ENCODE measurements around the gene POGZ. TPM values are rescaled to one million over a fixed set of nuclear protein-coding genes. Genes with fewer than 3 reads are reported as not detected.

Gene POGZ
- total and polyA plus RNA-seq, 7 experiments from 2014 or later, result 7.4 to 143 (median 111) TPM

DNA sequence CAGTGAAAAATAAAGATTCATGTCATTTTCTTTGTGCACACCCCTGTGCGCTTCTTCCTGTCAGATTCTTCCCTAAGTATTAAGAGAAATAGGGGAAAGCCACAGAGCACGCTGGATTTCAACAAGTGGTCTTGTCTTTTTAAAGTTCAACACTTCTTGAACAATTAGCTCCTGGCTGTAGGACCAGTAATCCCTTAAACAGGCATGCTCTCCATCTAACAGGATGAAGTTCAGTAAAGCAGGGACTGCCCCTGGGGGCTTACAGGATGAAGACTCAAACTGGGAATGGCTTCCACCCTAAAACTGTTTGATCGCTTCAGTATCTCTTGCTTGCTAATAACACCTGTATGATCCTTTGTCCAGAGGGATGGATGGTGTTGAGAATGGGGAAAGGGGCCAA is 55.7 kb downstream of the POGZ start:
- no peak overlapping the region for H3K27ac ChIP-seq (ENCODE audit: low read depth, low read length)
- ATAC-seq, result no peak
- Mint-ChIP-seq H3K4me3 (no peak overlapping the region), H3K4me1 (peaks cover 9 to 34% (median 27%) of the 10 kb centered on the region in 7 donors), H3K27me3 (no peaks in the 10 kb centered on the region), H3K36me3 (peaks cover 13 to 50% (median 32%) of the 10 kb centered on the region in 5 donors), H3K9me3 (no peaks in the 10 kb centered on the region), H3K27ac (peak overlapping the region in 6 of 9 donors; percentile 0 to 48 (median 7))
- H3K4me1 ChIP-seq (ENCODE audit: control insufficient read depth in 2 of 2, insufficient read depth in 2 of 2, low read length in 2 of 2), result peaks cover 13 to 14% of the 10 kb centered on the region in 2 donors
- H3K36me3 ChIP-seq (ENCODE audit: control insufficient read depth in 2 of 3, insufficient read depth in 3 of 3, low read length in 3 of 3), result peaks cover 23 to 82% (median 23%) of the 10 kb centered on the region in 3 experiments
- intact Hi-C loops (cut with micrococcal nuclease), result loop anchor here in 1 of 2 donors (5.0 kb wide), 1 partner anchor 101 kb away; no protein-coding TSS in a partner anchor
- no peaks in the 10 kb centered on the region for H3K27me3 ChIP-seq (ENCODE audit: control insufficient read depth in 2 of 2, insufficient read depth in 2 of 2, low read length in 2 of 2)
- H3K9me3 ChIP-seq (ENCODE audit: control insufficient read depth in 2 of 3, low read length in 3 of 3), result no peaks in the 10 kb centered on the region
- H3K4me3 ChIP-seq (ENCODE audit: low read length), result no peak overlapping the region
- POLR2A ChIA-PET, result interaction anchor here (1.2 to 5.9 kb wide), 3 partner anchors 10 to 120 kb away, joined by 3 to 36 read pairs (median 5); partner anchors contain the start of gene PI4KB
- CTCF ChIA-PET, result no interaction called here
- DNase-seq, result no peak

DNA sequence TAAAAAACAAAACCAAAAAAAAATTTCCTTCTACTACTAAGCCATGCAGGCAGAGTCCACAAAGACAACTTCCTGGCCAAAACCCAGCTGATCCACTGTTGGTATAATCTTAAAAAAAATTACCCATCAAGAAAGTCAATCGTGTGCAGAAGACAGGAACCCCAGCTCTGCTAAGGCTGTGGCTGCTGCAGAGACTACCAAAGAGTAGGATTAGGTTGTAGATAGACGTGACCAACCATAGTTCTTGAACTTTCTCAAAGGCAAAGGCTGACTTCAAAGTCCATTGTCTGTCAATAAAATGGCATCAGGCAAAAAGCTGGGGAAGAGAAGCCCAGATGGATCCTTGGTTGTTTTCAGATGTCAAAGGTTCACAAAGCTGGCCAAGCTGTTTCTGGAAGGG is 56.5 kb downstream of the POGZ start:
- intact Hi-C loops (cut with micrococcal nuclease), result loop anchor here in 1 of 2 donors (5.0 kb wide), 1 partner anchor 100 kb away; no protein-coding TSS in a partner anchor
- POLR2A ChIA-PET, result interaction anchor here (1.2 to 5.9 kb wide), 3 partner anchors 10 to 119 kb away, joined by 3 to 36 read pairs (median 5); partner anchors contain the start of gene PI4KB
- H3K4me3 ChIP-seq (ENCODE audit: low read length), result no peak overlapping the region
- H3K36me3 Mint-ChIP-seq, result peaks cover 13 to 47% (median 32%) of the 10 kb centered on the region in 5 donors
- H3K27me3 ChIP-seq (ENCODE audit: control insufficient read depth in 2 of 2, insufficient read depth in 2 of 2, low read length in 2 of 2), result no peaks in the 10 kb centered on the region
- DNase-seq (no peak), ATAC-seq (no peak)
- H3K27me3 Mint-ChIP-seq, result no peaks in the 10 kb centered on the region
- no peaks in the 10 kb centered on the region for H3K9me3 Mint-ChIP-seq
- CTCF ChIA-PET, result no interaction called here
- H3K27ac Mint-ChIP-seq, result peak overlapping the region in 4 of 9 donors; percentile 47 to 99 (median 74)
- no peak overlapping the region for H3K27ac ChIP-seq (ENCODE audit: low read depth, low read length)
- peaks cover 18 to 75% (median 23%) of the 10 kb centered on the region in 3 experiments for H3K36me3 ChIP-seq (ENCODE audit: control insufficient read depth in 2 of 3, insufficient read depth in 3 of 3, low read length in 3 of 3)
- H3K4me1 ChIP-seq (ENCODE audit: control insufficient read depth in 2 of 2, insufficient read depth in 2 of 2, low read length in 2 of 2), result peaks cover 13 to 14% of the 10 kb centered on the region in 2 donors
- no peaks in the 10 kb centered on the region for H3K9me3 ChIP-seq (ENCODE audit: control insufficient read depth in 2 of 3, low read length in 3 of 3)
- H3K4me3 Mint-ChIP-seq, result peak overlapping the region in 1 of 10 donors; percentile 17
- peaks cover 9 to 34% (median 28%) of the 10 kb centered on the region in 7 donors for H3K4me1 Mint-ChIP-seq

GRCh38 chr1:151401860-151402259 is 57.4 kb downstream of the POGZ start:
- Histone ChIP-seq H3K27me3 (ENCODE audit: control insufficient read depth in 2 of 2, insufficient read depth in 2 of 2, low read length in 2 of 2) (no peaks in the 10 kb centered on the region), H3K4me1 (ENCODE audit: control insufficient read depth in 2 of 2, insufficient read depth in 2 of 2, low read length in 2 of 2) (peaks cover 13 to 14% of the 10 kb centered on the region in 2 donors), H3K27ac (ENCODE audit: low read depth, low read length) (peak overlapping the region; percentile 98), H3K9me3 (ENCODE audit: control insufficient read depth in 2 of 3, low read length in 3 of 3) (no peaks in the 10 kb centered on the region), H3K36me3 (ENCODE audit: control insufficient read depth in 2 of 3, insufficient read depth in 3 of 3, low read length in 3 of 3) (peaks cover 14 to 66% (median 23%) of the 10 kb centered on the region in 3 experiments), H3K4me3 (ENCODE audit: low read length) (no peak overlapping the region)
- H3K4me1 Mint-ChIP-seq, result peaks cover 9 to 34% (median 28%) of the 10 kb centered on the region in 7 donors
- H3K9me3 Mint-ChIP-seq, result no peaks in the 10 kb centered on the region
- ChIA-PET POLR2A (interaction anchor here (5.9 kb wide), 1 partner anchor 11 kb away, joined by 36 read pairs; no protein-coding TSS in a partner anchor), CTCF (no interaction called here)
- intact Hi-C loops (cut with micrococcal nuclease), result loop anchor here in 1 of 2 donors (5.0 kb wide), 1 partner anchor 100 kb away; no protein-coding TSS in a partner anchor
- H3K27me3 Mint-ChIP-seq, result peaks cover 0 to under 1% (median 0%) of the 10 kb centered on the region in 5 donors
- peaks cover 13 to 40% (median 25%) of the 10 kb centered on the region in 5 donors for H3K36me3 Mint-ChIP-seq
- peak overlapping the region in 7 of 9 donors; percentile 1 to 99 (median 96) for H3K27ac Mint-ChIP-seq
- DNase-seq (no peak), ATAC-seq (no peak)
- H3K4me3 Mint-ChIP-seq, result peak overlapping the region in 8 of 10 donors; percentile 8 to 97 (median 56)

DNA sequence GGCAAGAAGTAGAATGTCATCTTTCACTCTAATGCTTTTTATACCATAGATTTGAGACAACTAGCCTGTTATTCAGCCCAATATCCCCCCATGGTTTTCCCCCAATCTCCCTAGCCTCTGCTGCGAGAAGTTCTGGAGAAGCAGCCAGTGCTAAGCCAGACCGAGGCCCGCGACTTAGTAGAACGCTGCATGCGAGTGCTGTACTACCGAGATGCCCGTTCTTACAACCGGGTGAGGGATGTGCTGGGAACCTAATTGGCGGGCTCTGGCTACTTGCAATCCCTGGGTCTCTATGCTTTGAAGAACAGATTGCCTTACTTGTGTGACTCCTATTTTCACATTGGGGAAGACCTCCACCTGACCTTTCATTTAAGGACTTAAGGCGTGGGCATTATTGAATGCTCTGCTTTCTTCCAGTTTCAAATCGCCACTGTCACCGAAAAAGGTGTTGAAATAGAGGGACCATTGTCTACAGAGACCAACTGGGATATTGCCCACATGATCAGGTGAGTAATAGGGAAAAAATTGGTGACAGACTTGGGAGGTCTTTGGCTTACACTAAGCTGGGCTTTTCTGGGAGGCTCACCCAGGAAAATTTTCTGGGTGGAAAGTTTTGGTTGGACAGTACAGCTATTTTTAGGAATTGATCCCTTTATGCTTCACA is 58.0 kb downstream of the POGZ start:
- Histone ChIP-seq H3K4me1 (ENCODE audit: control insufficient read depth in 2 of 2, insufficient read depth in 2 of 2, low read length in 2 of 2) (peaks cover 13 to 14% of the 10 kb centered on the region in 2 donors), H3K36me3 (ENCODE audit: control insufficient read depth in 2 of 3, insufficient read depth in 3 of 3, low read length in 3 of 3) (peaks cover 13 to 60% (median 23%) of the 10 kb centered on the region in 3 experiments), H3K27me3 (ENCODE audit: control insufficient read depth in 2 of 2, insufficient read depth in 2 of 2, low read length in 2 of 2) (no peaks in the 10 kb centered on the region), H3K9me3 (ENCODE audit: control insufficient read depth in 2 of 3, low read length in 3 of 3) (no peaks in the 10 kb centered on the region), H3K27ac (ENCODE audit: low read depth, low read length) (peak overlapping the region; percentile 98), H3K4me3 (ENCODE audit: low read length) (no peak overlapping the region)
- intact Hi-C loops (cut with micrococcal nuclease), result loop anchor here in 1 of 2 donors (5.0 kb wide), 1 partner anchor 99 kb away; no protein-coding TSS in a partner anchor
- H3K4me3 Mint-ChIP-seq, result peak overlapping the region; percentile 84 to 99 (median 94)
- peaks cover 11 to 34% (median 28%) of the 10 kb centered on the region in 7 donors for H3K4me1 Mint-ChIP-seq
- ChIA-PET POLR2A (interaction anchor here (5.9 kb wide), 1 partner anchor 12 kb away, joined by 36 read pairs; no protein-coding TSS in a partner anchor), CTCF (no interaction called here)
- DNase-seq (no peak), ATAC-seq (no peak)
- peaks cover 0 to 3% (median 0%) of the 10 kb centered on the region in 5 donors for H3K27me3 Mint-ChIP-seq
- peaks cover 13 to 36% (median 22%) of the 10 kb centered on the region in 5 donors for H3K36me3 Mint-ChIP-seq
- peak overlapping the region; percentile 80 to 99 (median 97) for H3K27ac Mint-ChIP-seq
- H3K9me3 Mint-ChIP-seq, result peaks cover 0 to 2% (median 0%) of the 10 kb centered on the region in 11 donors

- peak within 1 kb of the TSS; percentile 95 for H3K4me3 ChIP-seq (ENCODE audit: low read length)
- H3K9me3 Mint-ChIP-seq, result peaks cover 0 to 2% (median 0%) of the 10 kb centered on the region in 11 donors
- peak within 1 kb of the TSS; percentile 94 to 99 (median 98) for H3K27ac Mint-ChIP-seq
- peaks cover 13 to 14% of the 10 kb centered on the region in 2 donors for H3K4me1 ChIP-seq (ENCODE audit: control insufficient read depth in 2 of 2, insufficient read depth in 2 of 2, low read length in 2 of 2)
- ATAC-seq, result peak; percentile 95
- intact Hi-C loops (cut with micrococcal nuclease), result loop anchor here (1.0 to 5.0 kb wide), 15 partner anchors 52 to 234 kb away; partner anchors contain the start of genes PI4KB (in 2 of the 2), PIP5K1A (in 2 of the 2), RFX5 (in 2 of the 2) and LYSMD1 (in 1 of the 2)
- H3K9me3 ChIP-seq (ENCODE audit: control insufficient read depth in 2 of 3, low read length in 3 of 3), result no peaks in the 10 kb centered on the region
- H3K36me3 ChIP-seq (ENCODE audit: control insufficient read depth in 2 of 3, insufficient read depth in 3 of 3, low read length in 3 of 3), result peaks cover 13 to 43% (median 23%) of the 10 kb centered on the region in 3 experiments
- H3K36me3 Mint-ChIP-seq, result peaks cover 13 to 25% (median 19%) of the 10 kb centered on the region in 5 donors
- peaks cover 0 to 15% (median 0%) of the 10 kb centered on the region in 5 donors for H3K27me3 Mint-ChIP-seq
- ChIA-PET POLR2A (interaction anchor here (0.6 to 5.9 kb wide), 16 partner anchors 9 to 337 kb away, joined by 3 to 36 read pairs (median 3); partner anchors contain the start of genes CGN, PI4KB, POGZ and PSMD4), CTCF (interaction anchor here (1.0 to 1.2 kb wide), 3 partner anchors 59 to 99 kb away, joined by 3 to 4 read pairs (median 3); no protein-coding TSS in a partner anchor)
- H3K4me1 Mint-ChIP-seq, result peaks cover 11 to 34% (median 28%) of the 10 kb centered on the region in 7 donors
- DNase-seq, result peak; percentile 52 to 91 (median 87)
- no peaks in the 10 kb centered on the region for H3K27me3 ChIP-seq (ENCODE audit: control insufficient read depth in 2 of 2, insufficient read depth in 2 of 2, low read length in 2 of 2)
- H3K27ac ChIP-seq (ENCODE audit: low read depth, low read length), result peak within 1 kb of the TSS; percentile 98
- H3K4me3 Mint-ChIP-seq, result peak within 1 kb of the TSS; percentile 84 to 99 (median 94)
Measured at GRCh38 chr1:151399324-151400171, 59.7 kb downstream of the POGZ start, which contains the start of gene PSMB4. TSS of gene PSMB4 (plus strand) at chr1:151399573. CDS start at chr1:151399588, 15 bp downstream.

Measured in naive thymus-derived CD4-positive, alpha-beta T cell (primary cell).